ENCODE data around the gene RPH3AL.
A peak's percentile ranks its signal among the peaks of the same experiment; 100 is the strongest.
"Not testable (repeated sequence)": the region's sequence is repeated elsewhere in the genome, so short reads cannot be mapped to it uniquely, and the experiment has no call there.

The RPH3AL gene

DNA sequence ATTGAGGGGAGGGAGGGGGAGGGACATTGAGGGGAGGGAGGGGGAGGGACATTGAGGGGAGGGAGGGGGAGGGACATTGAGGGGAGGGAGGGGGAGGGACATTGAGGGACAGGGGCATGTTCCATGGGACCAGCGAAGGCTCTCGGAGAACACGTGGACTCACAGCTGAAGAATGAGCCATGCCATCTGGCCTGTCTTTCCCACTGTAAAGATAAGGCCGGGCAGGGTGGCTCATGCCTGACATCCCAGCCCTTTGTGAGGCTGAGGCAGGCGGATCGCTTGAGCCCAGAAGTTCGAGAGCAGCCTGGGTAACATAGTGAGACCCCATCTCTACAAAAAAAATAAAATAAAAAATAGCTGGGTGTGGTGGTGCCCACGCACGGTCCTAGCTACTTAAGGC is 32.5 kb downstream of the RPH3AL start:
- no peak for DNase-seq (ENCODE audit: low spot score)

DNA sequence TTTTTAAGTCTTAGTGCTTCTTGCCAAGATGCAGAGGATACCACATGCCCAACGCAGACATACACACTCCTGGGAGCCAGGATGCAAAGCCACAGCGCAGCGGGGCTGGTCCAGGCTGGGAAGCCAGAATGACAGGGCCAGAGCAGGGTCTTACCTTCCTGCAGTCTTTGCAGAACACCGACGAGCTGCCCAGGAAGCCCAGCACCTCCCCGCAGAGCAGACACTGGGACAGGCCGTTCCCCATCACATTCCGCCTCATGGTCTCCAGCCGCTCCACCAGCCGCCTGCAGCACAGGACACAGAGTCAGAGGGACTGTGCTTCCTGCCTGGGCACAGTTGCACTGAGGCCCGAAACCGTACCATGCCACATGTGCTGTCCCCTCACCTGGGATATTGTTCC is 33.3 kb downstream of the RPH3AL start:
- DNase-seq (ENCODE audit: low spot score), result no peak

DNA sequence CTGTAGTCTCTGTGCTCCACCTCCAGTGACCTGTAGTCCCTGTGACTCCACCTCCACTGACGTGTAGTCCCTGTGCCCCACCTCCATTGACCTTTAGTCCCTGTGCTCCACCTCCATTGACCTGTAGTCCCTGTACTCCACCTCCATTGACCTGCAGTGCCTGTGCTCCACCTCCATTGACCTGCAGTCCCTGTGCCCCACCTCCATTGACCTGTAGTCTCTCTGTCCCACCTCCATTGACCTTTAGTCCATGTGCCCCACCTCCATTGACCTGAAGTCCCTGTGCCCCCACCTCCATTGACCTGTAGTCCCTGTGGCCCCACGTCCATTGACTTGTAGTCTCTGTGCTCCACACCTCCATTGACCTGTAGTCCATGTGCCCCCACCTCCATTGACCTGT is 35.5 kb downstream of the RPH3AL start:
- not testable (repeated sequence) for DNase-seq (ENCODE audit: low spot score)

DNA sequence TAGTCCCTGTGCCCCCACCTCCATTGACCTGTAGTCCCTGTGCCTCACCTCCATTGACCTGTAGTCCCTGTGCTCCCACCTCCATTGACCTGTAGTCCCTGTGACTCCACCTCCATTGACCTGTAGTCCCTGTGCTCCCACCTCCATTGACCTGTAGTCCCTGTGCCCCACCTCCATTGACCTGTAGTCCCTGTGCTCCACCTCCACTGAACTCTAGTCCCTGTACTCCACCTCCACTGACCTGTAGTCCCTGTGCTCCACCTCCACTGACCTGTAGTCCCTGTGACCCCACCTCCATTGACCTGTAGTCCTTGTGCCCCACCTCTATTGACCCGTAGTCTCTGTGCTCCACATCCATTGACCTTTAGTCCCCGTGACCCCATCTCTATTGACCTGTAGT is 37.2 kb downstream of the RPH3AL start:
- not testable (repeated sequence) for DNase-seq (ENCODE audit: low spot score)

DNA sequence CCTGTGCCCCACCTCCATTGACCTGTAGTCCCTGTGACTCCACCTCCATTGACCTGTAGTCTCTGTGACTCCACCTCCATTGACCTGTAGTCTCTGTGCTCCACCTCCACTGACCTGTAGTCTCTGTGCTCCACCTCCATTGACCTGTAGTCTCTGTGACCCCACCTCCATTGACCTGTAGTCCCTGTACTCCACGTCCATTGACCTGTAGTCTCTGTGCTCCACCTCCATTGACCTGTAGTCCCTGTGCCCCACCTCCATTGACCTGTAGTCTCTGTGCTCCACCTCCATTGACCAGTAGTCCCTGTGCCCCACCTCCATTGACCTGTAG is 38.0 kb downstream of the RPH3AL start:
- not testable (repeated sequence) for DNase-seq (ENCODE audit: low spot score)

DNA sequence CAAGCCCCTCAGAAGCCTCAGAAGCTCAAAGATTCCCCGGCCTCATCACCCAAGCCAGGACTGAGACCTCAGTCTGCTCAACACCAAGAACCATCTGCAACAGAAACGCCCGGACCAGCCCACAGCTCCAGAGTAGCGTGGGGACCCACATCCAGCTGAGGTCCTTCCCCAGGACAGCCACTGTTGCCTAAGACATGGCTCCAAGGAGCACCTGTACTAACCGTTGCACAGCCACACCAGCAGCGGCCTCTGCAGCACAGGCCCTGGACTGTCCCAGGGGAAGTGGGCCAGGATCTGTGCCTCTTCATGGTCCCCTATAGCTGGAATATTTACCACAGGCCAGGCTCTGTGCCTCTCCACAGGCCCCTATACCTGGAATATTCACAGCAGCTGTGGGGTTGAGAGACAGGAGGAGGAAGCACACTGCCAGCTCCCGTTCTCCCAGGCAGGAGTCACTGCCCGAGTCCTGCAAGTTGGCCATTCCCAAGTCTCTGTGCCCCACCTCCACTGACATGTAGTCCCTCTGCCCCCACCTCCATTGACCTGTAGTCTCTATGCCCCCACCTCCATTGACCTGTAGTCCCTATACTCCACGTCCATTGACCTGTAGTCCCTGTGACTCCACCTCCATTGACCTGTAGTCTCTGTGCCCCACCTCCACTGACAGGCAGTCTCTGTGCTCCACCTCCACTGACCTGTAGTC is 38.5 kb downstream of the RPH3AL start:
- no peak for DNase-seq (ENCODE audit: low spot score)

DNA sequence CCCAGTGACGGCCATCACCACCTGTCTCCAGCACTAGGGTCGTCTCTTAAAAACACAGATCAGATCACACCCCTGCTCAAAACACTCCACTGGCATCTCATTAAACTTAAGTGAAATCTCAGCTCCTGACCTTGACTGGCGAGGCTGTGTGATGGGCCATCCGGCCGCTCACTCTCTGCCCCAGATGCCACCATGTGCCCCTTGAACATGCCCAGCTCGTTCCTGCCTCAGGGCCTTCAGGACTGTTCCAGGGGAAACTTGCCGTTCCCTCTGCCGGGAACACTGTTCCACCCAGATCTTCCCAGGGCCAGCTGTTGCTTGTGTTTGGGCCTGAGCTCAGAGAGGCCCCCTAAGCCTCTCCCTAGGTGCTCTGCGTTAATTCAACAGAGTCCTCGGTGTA is 39.4 kb downstream of the RPH3AL start:
- DNase-seq (ENCODE audit: low spot score), result no peak

DNA sequence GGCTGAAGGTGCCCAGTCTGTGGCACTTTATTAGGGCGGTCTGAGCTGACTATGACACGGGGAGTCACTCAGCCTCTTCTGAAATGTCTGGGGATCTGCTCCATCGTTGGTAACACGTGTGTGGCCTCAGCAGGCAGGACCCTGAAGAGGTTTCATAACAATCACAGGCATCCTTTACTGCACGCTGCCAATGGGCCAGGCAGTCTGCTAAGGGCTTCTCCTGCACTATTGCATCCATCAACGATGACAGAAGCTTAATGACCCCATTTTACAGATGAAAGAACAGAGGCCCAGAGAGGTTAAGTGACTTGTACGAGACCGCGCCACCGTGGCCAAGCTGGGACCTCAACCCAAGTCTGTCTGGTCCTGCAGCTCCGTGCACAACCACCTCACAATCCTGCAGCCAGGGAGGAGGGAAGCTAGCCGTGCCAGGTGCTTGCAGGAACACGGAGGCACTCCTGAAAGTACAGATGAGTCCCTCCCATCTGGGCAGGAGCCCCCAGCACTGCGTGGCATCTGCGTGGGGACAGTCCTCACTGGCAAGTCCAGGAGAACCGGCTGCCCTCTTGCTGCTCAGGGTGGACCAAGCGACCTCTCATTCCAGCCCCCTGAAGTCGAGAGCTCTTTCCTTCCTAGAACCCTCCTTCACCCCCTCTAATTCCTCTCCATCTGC is 40.0 kb downstream of the RPH3AL start:
- no peak for DNase-seq (ENCODE audit: low spot score)

DNA sequence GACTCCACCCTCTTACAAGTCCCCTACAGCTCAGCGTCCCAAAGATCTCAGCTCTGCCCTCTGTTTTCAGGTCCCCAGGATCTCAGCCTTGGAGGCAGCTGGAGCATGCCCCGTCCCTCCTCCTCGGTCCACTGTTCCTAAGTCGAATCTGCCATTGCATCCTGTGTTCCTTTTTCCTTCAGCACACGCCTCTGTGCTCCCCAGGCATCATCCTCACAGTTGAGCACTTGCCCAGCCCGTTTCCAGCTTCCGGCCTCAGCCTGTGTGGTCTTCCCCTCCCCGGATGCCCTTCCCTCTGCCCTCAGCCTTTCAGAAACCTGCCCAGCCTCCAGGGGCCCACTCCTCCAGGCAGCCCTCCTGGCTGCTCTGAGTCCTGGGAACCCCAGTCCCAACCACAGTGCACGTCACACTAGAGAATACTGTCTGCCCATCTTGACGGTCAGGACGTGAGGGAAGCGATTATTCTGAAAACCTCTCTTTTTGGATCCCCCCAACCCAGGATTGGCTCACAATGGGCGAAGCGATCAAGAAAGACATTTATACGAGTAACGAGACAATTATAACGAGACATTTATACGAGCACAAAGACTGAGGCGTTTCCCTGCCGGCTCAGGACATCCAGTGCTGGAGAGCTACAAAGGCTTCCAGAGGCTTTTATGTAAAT is 41.4 kb downstream of the RPH3AL start:
- DNase-seq (ENCODE audit: low spot score), result no peak

DNA sequence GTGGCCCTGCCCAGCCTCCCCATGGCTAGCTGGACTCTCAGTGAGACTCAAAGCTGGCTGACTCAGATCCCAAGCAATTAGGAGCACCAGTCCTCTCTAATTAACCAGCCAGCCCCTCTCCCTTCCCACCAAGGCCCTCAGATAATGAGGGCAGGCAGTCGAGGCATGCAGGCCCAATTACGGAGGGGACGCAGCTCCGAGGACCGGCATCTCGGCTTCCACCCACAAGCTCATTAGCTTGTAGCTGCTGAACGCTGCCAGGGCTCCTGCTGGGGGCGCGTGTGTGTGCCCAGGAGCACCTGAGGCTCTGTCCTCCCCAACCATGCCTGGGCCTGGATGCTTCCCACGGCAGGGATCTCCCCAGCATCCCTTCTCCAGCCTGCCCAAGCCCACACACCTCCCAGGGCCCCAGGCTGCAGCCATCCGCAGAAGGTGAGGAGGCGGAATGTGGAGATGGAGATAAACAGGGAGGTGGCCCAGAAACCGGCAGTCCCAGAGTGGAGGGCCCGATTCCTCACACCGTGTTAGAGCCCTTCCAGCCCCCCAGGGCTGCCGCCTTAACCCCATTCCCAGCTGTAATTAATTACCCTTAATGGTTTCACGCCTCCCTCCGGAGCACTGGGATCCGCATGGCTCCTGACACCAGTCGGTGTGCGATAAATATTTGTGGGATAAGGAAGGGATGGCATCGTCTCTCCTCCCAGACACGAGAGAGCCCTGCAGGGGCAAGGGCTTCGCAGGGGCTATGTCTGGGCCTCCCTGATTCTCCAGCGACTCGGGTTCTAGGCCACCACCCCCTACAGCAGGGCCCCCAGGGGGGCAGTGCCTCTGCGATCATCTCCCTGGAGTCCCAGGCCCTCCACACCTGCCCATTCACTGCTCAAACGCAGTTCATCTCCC is 42.2 kb downstream of the RPH3AL start:
- no peak for DNase-seq (ENCODE audit: low spot score)

DNA sequence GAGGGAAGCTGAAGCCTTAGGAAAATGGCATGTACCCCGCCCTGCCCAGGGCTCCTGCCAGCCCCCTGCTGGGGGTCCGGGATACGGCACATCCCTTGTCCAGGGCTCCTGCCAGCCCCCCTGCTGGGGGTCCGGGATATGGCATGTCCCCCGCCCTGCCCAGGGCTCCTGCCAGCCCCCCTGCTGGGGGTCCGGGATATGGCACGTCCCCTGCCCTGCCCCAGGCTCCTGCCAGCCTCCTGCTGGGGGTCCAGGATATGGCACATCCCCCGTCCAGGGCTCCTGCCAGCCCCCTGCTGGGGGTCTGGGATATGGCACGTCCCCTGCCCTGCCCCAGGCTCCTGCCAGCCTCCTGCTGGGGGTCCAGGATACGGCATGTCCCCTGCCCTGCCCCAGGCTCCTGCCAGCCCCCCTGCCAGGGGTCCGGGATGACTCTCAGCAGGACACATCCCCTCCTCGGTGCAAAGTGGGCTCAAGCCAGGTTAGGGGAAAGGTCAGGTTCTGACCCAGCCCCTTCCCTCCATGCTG is 43.2 kb downstream of the RPH3AL start:
- no peak for DNase-seq (ENCODE audit: low spot score)

DNA sequence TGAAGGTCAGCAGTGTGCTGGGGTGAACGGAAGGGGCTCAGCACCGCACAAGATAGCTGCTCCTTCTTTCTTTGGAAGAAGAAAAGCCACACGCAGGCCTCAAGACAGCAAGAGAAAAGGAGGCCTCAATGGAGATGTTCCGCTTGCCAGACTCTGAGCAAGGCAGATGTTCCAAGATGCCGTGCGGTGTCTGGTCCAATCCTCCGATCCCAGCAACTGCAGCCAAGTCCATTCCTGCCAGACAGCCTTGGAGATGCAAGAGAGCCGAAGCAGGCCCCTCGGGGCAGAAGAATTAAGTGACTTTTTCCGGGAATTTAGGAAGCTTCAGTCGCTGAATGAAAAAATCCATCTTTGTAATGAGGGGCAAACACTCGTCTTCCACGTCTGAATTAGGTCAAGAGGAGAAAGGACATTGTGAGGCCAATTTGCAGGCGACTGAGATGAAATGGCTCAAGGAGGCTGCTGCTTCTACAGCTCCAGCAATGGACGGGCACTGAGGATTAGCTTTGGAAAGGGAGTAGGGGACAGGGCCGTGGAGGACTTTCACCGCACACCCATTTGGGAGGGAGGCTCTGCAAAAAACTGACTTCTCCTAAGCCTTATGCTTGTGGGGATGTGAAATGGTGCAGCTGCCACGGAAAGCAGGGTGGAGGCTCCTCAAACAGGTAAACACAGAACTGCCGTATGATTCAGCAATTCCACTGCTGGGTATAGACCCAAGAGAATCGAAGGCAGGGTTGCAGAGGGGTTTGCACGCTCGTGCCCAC is 44.7 kb downstream of the RPH3AL start:
- peak; percentile 30 for DNase-seq (ENCODE audit: low spot score)

DNA sequence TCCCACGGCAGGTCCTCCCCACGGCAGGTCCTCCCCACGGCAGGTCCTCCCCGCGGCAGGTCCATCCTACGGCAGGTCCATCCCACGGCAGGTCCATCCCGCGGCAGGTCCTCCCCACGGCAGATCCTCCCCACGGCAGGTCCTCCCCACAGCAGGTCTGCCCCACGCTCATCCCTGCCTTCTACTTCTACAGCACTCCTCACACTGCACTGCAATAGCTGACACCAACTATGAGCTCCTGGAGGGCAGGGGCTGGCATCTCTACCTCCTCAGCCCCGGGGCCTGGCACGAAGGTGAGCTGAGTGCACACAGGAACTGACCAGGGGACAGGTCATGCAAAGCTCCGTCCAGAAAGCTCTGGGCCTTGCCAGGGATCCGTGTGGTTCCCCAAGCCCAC is 45.3 kb downstream of the RPH3AL start:
- no peak for DNase-seq (ENCODE audit: low spot score)

DNA sequence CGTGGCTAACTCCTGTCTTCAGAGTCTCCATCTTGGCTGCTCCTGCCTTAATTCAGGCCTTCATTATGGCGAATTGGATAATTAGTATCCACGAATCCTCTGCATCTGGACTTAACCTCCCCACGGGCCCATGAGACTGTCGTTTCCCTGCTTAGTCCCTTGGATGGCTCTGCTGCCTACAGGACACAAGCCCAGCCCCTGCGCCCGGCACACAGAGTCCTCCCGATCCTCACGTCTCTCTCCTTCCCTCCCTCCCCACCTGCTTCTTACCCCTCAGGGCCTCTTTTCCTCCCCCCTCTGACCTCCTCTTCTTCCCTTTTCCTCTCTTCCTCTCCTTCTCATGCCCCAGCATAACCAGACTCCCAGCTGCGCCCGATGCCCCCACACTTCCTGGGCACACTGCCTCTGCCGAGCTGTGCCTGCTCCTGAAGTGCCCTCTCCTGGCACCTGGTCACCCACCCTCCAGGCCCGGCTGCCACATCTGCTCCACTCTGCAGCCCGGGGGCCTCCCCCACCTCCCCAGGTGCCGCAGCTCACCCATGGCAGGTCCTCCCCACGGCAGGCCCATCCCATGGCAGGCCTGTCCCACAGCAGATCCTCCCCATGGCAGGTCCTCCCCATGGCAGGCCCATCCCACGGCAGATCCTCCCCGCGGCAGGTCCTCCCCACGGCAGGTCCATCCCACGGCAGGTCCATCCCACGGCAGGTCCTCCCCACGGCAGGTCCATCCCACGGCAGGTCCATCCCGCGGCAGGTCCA is 45.9 kb downstream of the RPH3AL start:
- no peak for DNase-seq (ENCODE audit: low spot score)

DNA sequence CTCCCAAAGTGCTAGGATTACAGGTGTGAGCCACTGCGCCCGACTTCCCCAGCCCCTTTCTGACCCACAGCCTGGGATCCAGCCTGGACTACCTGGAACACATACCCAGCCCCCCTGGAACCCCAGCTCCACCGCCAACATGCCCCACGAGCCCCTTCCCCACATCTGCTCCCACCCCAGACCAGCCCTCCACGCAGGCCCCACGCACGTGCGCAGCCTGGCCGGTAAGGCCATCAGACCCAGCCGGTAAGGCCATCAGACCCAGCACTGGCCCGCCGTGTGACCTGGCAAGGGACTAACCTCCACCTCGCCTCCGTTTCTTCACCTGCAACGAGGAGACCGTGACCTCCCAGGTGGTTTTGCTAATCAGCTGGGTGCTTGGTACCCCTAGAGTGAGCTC is 46.5 kb downstream of the RPH3AL start:
- DNase-seq (ENCODE audit: low spot score), result no peak

DNA sequence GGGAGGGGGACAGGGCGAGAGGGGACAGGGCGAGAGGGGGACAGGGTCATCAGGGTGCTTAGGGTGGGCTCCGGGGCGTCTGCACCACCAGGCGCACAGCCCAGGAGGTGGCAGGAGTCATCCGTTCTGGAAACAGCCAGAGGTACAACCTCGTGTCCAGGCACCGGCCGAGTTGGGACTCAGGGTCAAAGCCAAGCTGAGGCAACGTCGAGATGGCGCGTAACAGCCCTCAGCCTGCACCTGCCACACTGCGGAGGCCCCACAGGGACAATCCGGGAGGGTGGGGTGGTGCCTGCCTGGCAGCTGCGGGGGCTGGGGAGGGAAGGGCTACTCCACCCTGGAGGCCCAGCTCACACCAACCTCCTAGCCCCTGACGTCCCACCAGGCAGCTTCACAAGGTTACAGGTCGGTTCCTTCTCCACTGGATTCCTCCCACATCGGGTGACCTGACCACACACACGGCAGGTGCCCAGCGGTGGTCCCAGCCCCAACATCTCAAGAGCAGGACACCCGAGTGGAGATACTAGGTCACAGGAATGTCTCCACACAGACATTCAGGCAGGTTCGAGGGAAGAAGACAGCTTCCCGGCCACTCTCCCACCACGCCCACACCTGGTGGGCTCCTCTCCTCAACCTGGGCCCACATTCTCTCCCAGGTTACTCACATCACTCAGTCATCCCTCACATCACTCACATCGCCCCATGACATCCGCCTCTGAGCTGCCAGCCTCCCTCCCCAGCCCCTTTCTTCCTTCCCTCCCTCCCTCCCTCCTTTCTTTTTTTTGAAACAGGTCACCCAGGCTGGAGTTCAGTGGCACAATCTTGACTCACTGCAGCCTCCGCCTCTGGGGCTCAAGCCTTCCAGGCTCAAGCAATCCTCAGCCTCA is 47.3 kb downstream of the RPH3AL start:
- no peak for DNase-seq (ENCODE audit: low spot score)

DNA sequence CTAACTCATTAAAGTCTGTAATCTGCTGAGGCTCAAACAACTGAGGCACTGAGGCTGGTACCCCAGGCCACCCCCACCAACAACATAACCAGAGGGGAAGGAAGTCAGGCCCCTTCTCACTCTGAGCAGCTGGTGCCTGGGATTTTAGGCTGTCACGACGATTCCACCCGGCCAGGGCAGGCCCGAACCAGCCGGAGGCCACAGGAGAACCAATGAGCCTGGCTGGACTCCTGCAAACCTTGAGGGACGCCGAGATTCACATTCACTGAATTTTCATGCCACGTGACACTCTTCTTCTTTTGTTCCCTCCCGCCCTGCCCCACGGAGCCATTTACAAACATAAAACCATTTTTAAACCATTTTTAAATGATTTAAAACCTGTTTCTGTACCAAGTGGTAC is 48.1 kb downstream of the RPH3AL start:
- DNase-seq (ENCODE audit: low spot score), result no peak

DNA sequence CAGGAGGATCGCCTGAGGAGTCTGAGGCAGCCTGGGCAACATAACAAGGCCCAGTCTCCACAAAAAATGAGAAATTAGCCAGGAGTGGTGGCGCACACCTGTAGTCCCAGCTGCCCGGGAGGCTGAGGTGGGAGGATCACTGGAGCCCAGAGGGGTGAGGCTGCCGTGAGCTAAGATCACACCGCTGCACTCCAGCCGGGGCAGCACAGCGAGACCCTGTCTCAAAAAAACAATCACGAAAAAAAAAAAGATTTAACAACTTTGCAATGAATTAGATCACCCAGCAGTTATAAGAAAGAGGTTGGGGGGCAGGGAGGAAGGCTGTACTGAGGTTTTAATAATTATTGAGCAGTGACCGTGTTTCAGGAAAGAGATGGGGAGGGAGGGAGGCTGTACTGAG is 49.4 kb downstream of the RPH3AL start:
- no peak for DNase-seq (ENCODE audit: low spot score)

DNA sequence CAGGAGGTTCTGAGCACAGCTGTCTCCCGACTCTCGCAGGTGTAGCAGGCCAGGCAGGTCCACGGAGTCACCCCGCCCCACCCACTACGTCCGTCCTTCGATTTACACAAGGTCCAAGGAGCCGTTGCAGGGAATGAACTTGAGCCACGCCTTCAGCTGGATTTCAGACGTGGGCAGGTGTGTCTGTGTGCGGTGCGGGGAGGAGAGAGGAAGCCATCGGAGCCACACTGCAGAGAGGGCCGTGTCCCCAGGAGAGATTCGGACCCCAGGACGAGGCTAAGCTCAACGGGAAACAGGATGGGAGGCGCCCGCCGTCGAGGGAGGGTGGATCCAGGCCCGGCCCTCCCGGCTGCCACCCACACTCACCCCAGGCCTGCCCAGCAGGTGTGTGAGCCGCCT is 50.3 kb downstream of the RPH3AL start:
- no peak for DNase-seq (ENCODE audit: low spot score)

Data from pons (tissue), 1 donor.